GM19239 (cell line): ENCODE results near the gene FAM229A.
"Not testable (repeated sequence)": the region's sequence is repeated elsewhere in the genome, so short reads cannot be mapped to it uniquely, and the experiment has no call there.

ENCODE experiments used
- DNase-seq: peaks from one replicate; pipeline ENCODE4 v3.0.0; 2011; ENCODE audit warnings: low spot score; ENCODE audit not compliant: insufficient read length
- FAIRE-seq: peaks from 2 replicates; lab custom pipeline; 2011; peaks lifted over from hg19 to GRCh38; lab: Jason Lieb, UNC

Gene FAM229A

GRCh38 chr1:32377541-32378220, 15.4 kb upstream of the FAM229A start:
- no peak for FAIRE-seq
- no peak for DNase-seq

- FAIRE-seq (no peak), DNase-seq (no peak)
Observed at GRCh38 chr1:32376199-32376598, 13.9 kb upstream of the FAM229A start.

GRCh38 chr1:32373996-32374592, 11.8 kb upstream of the FAM229A start:
- no peak for FAIRE-seq

GRCh38 chr1:32372149-32372756, 10.0 kb upstream of the FAM229A start:
- DNase-seq: no peak
- FAIRE-seq: peak; percentile 73

More at GRCh38 chr1:32373996-32374592, 11.8 kb upstream of the FAM229A start:
- DNase-seq: no peak

GRCh38 chr1:32367912-32368635, 5.8 kb upstream of the FAM229A start:
- DNase-seq (no peak), FAIRE-seq (no peak)

GRCh38 chr1:32365445-32365844, 3.2 kb upstream of the FAM229A start:
- no peak for DNase-seq
- no peak for FAIRE-seq

- DNase-seq (no peak), FAIRE-seq (no peak)
Observed at GRCh38 chr1:32364836-32365235, 2.6 kb upstream of the FAM229A start.

- FAIRE-seq (no peak), DNase-seq (no peak)
Observed at GRCh38 chr1:32363713-32364112, 1.4 kb upstream of the FAM229A start.

- no peak for DNase-seq
- no peak for FAIRE-seq
Observed at GRCh38 chr1:32361674-32362473, 411 bp downstream of the FAM229A start.

- FAIRE-seq (no peak), DNase-seq (no peak)
Observed at GRCh38 chr1:32361308-32361673, 994 bp downstream of the FAM229A start.

GRCh38 chr1:32358435-32358834, 3.9 kb downstream of the FAM229A start:
- DNase-seq (no peak), FAIRE-seq (peak; percentile 14)

- no peak for FAIRE-seq
- DNase-seq: no peak
Observed at GRCh38 chr1:32357614-32358013, 4.7 kb downstream of the FAM229A start.

- no peak for DNase-seq
- no peak for FAIRE-seq
Observed at GRCh38 chr1:32356478-32356877, 5.8 kb downstream of the FAM229A start.

- not testable (repeated sequence) for FAIRE-seq, DNase-seq
Observed at GRCh38 chr1:32355778-32356177, 6.5 kb downstream of the FAM229A start.

GRCh38 chr1:32353886-32354570, 8.3 kb downstream of the FAM229A start:
- DNase-seq (no peak), FAIRE-seq (no peak)

GRCh38 chr1:32353431-32353830, 8.9 kb downstream of the FAM229A start:
- DNase-seq (no peak), FAIRE-seq (no peak)

- no peak for FAIRE-seq
- no peak for DNase-seq
Observed at GRCh38 chr1:32352831-32353383, 9.4 kb downstream of the FAM229A start.

GRCh38 chr1:32352239-32352745, 10.0 kb downstream of the FAM229A start:
- FAIRE-seq (no peak), DNase-seq (no peak)
